Measurements from ENCODE around the gene FRAT2.
"Not testable (repeated sequence)": the region's sequence is repeated elsewhere in the genome, so short reads cannot be mapped to it uniquely, and the experiment has no call there.

FRAT2 gene

GRCh38 chr10:97291357-97292096 is 43.0 kb downstream of the FRAT2 start:
- no peak for DNase-seq (ENCODE audit: low read depth in 2 of 2)

- DNase-seq (ENCODE audit: low read depth in 2 of 2), result not testable (repeated sequence)
Observed at GRCh38 chr10:97290576-97291356, 43.8 kb downstream of the FRAT2 start.

- not testable (repeated sequence) for DNase-seq (ENCODE audit: low read depth in 2 of 2)
Observed at GRCh38 chr10:97290076-97290475, 44.5 kb downstream of the FRAT2 start.
